ENCODE measurements around the gene PTPN6. TPM values are rescaled to one million over a fixed set of nuclear protein-coding genes. Genes with fewer than 3 reads are reported as not detected.

The PTPN6 gene
- total RNA-seq, result 1.2 and 5.3 TPM in 2 replicates

GRCh38 chr12:6950811-6951540 is at the start of gene PTPN6:
TSS of gene PTPN6 (plus strand) at chr12:6951356. CDS start at chr12:6951513, 157 bp downstream.

GRCh38 chr12:6904280-6905276 is 46.6 kb upstream of the PTPN6 start, which contains the start of gene LRRC23:
TSS of gene LRRC23 (plus strand) at chr12:6904822. CDS start at chr12:6905634, 812 bp downstream.

GRCh38 chr12:6914246-6914946 is 36.8 kb upstream of the PTPN6 start, which contains the start of gene ENO2:
TSS of gene ENO2 (plus strand) at chr12:6914580. CDS start at chr12:6915833, 1,253 bp downstream.

GRCh38 chr12:6927379-6928021 is 23.7 kb upstream of the PTPN6 start, which contains the start of gene ATN1:
TSS of gene ATN1 (plus strand) at chr12:6927959. CDS start at chr12:6934002, 6,043 bp downstream.

GRCh38 chr12:6943722-6944380 is 7.3 kb upstream of the PTPN6 start, which contains the start of the genes C12orf57 and RNU7-1:
TSS of gene C12orf57 (plus strand) at chr12:6944022. CDS start at chr12:6944122, 100 bp downstream.
TSS of gene RNU7-1 (plus strand) at chr12:6943816.

Other genes starting within 250 kb of the PTPN6 start
- 68.9 and 69.7 TPM in 2 replicates for gene COPS7A, start 227.3 kb upstream of the PTPN6 start, total RNA-seq
- gene MLF2, start 198.2 kb upstream of the PTPN6 start, total RNA-seq, result 165 and 177 TPM in 2 replicates
- gene PTMS, start 185.0 kb upstream of the PTPN6 start, total RNA-seq, result 164 and 173 TPM in 2 replicates
- gene LAG3, start 178.8 kb upstream of the PTPN6 start, total RNA-seq, result 0.13 TPM in 1 of 2 replicates, not detected in the other
- not detected in 2 replicates for gene CD4, start 161.8 kb upstream of the PTPN6 start, total RNA-seq
- gene GPR162, start 129.5 kb upstream of the PTPN6 start, total RNA-seq, result 0.30 and 0.80 TPM in 2 replicates
- gene P3H3, start 122.9 kb upstream of the PTPN6 start, total RNA-seq, result 7.5 and 8.8 TPM in 2 replicates
- gene GNB3, start 110.4 kb upstream of the PTPN6 start, total RNA-seq, result 0.10 and 0.20 TPM in 2 replicates
- 55.0 and 56.9 TPM in 2 replicates for gene CDCA3, start 100.1 kb upstream of the PTPN6 start, total RNA-seq
- gene USP5, start 99.2 kb upstream of the PTPN6 start, total RNA-seq, result 80.9 and 87.7 TPM in 2 replicates
- 1,010 and 1,150 TPM in 2 replicates for gene TPI1, start 83.8 kb upstream of the PTPN6 start, total RNA-seq
- 3.2 and 3.9 TPM in 2 replicates for gene SPSB2, start 78.1 kb upstream of the PTPN6 start, total RNA-seq
- 2.8 and 7.1 TPM in 2 replicates for gene LRRC23, start 46.5 kb upstream of the PTPN6 start, total RNA-seq
- gene ENO2, start 36.8 kb upstream of the PTPN6 start, total RNA-seq, result 6.2 and 6.9 TPM in 2 replicates
- 12.5 and 17.1 TPM in 2 replicates for gene ATN1, start 23.4 kb upstream of the PTPN6 start, total RNA-seq
- gene RNU7-1, start 7.5 kb upstream of the PTPN6 start, total RNA-seq, result not detected in 2 replicates
- 214 and 226 TPM in 2 replicates for gene C12orf57, start 7.3 kb upstream of the PTPN6 start, total RNA-seq
- 293 and 304 TPM in 2 replicates for gene PHB2, start 19.3 kb downstream of the PTPN6 start, total RNA-seq
- gene EMG1, start 19.6 kb downstream of the PTPN6 start, total RNA-seq, result 51.5 and 63.6 TPM in 2 replicates
- gene LPCAT3, start 67.1 kb downstream of the PTPN6 start, total RNA-seq, result 25.5 and 28.0 TPM in 2 replicates
- 0.27 and 0.79 TPM in 2 replicates for gene C1S, start 109.4 kb downstream of the PTPN6 start, total RNA-seq
- 1.9 and 2.5 TPM in 2 replicates for gene C1R, start 141.1 kb downstream of the PTPN6 start, total RNA-seq
- 9.0 and 15.5 TPM in 2 replicates for gene C1RL, start 157.9 kb downstream of the PTPN6 start, total RNA-seq
- 0.13 TPM in 1 of 2 replicates, not detected in the other for gene RBP5, start 177.5 kb downstream of the PTPN6 start, total RNA-seq
- 13.2 and 15.8 TPM in 2 replicates for gene CLSTN3, start 179.0 kb downstream of the PTPN6 start, total RNA-seq
- 23.8 and 29.2 TPM in 2 replicates for gene PEX5, start 238.3 kb downstream of the PTPN6 start, total RNA-seq

All from mammary microvascular endothelial cell (primary cell).